Ramos (cell line): ENCODE results near the gene TMEM39B.
"Not testable (repeated sequence)": the region's sequence is repeated elsewhere in the genome, so short reads cannot be mapped to it uniquely, and the experiment has no call there.

Experiments
- in situ Hi-C: fragments of 300-500 bp; cut with MboI; formaldehyde crosslinking; loops from one replicate; pipeline ENCODE4 v1.14.3; 2022; ENCODE audit warnings: low sequenced_read_pairs; ENCODE audit not compliant: unreplicated experiment

TMEM39B gene

GRCh38 chr1:32111040-32111623 lies 38.4 kb downstream of the TMEM39B start:
- in situ Hi-C loops, result no loop called here

GRCh38 chr1:32111789-32112188 lies 39.0 kb downstream of the TMEM39B start:
- in situ Hi-C loops, result no loop called here

GRCh38 chr1:32112806-32113375 lies 40.2 kb downstream of the TMEM39B start:
- in situ Hi-C loops, result no loop called here

GRCh38 chr1:32113436-32113835 lies 40.7 kb downstream of the TMEM39B start:
- in situ Hi-C loops, result not testable (repeated sequence)

GRCh38 chr1:32114420-32114819 lies 41.7 kb downstream of the TMEM39B start:
- in situ Hi-C loops, result no loop called here

GRCh38 chr1:32115496-32115895 lies 42.8 kb downstream of the TMEM39B start:
- in situ Hi-C loops, result no loop called here

GRCh38 chr1:32116531-32116930 lies 43.8 kb downstream of the TMEM39B start:
- in situ Hi-C loops, result no loop called here

- in situ Hi-C loops, result no loop called here
Measured at GRCh38 chr1:32122151-32122550, 49.4 kb downstream of the TMEM39B start.

GRCh38 chr1:32123361-32123760 lies 50.6 kb downstream of the TMEM39B start:
- in situ Hi-C loops, result not testable (repeated sequence)

GRCh38 chr1:32125313-32125712 lies 52.6 kb downstream of the TMEM39B start:
- in situ Hi-C loops, result no loop called here

- in situ Hi-C loops, result no loop called here
Measured at GRCh38 chr1:32126770-32127169, 54.0 kb downstream of the TMEM39B start.

GRCh38 chr1:32127409-32128198 lies 54.9 kb downstream of the TMEM39B start:
- in situ Hi-C loops, result no loop called here

- in situ Hi-C loops, result no loop called here
Measured at GRCh38 chr1:32128479-32128878, 55.7 kb downstream of the TMEM39B start.

GRCh38 chr1:32128964-32129363 lies 56.2 kb downstream of the TMEM39B start:
- in situ Hi-C loops, result no loop called here

- in situ Hi-C loops, result not testable (repeated sequence)
Measured at GRCh38 chr1:32133950-32134280, 61.2 kb downstream of the TMEM39B start.

GRCh38 chr1:32137111-32137510 lies 64.4 kb downstream of the TMEM39B start:
- in situ Hi-C loops, result no loop called here

GRCh38 chr1:32138965-32139364 lies 66.2 kb downstream of the TMEM39B start:
- in situ Hi-C loops, result no loop called here

- in situ Hi-C loops, result no loop called here
Measured at GRCh38 chr1:32142446-32143301, 69.9 kb downstream of the TMEM39B start.

GRCh38 chr1:32143302-32143695 lies 70.6 kb downstream of the TMEM39B start:
- in situ Hi-C loops, result not testable (repeated sequence)

- in situ Hi-C loops, result no loop called here
Measured at GRCh38 chr1:32144033-32144432, 71.3 kb downstream of the TMEM39B start.

- in situ Hi-C loops, result not testable (repeated sequence)
Measured at GRCh38 chr1:32147799-32148198, 75.1 kb downstream of the TMEM39B start.
